HG03342 (cell line): ENCODE data around the gene PTGFRN.

Experiments
- ATAC-seq: cut with Tn5 transposase; IDR thresholded peaks from one replicate; pipeline ENCODE4 v1.9.1; 2021; ENCODE audit warnings: mild to moderate bottlenecking, moderate library complexity; ENCODE audit not compliant: unreplicated experiment

PTGFRN gene

GRCh38 chr1:116887212-116887611, 22.5 kb upstream of the PTGFRN start:
- no peak for ATAC-seq

- ATAC-seq = no peak
Observed at GRCh38 chr1:116889380-116889779, 20.3 kb upstream of the PTGFRN start.

- no peak for ATAC-seq
Observed at GRCh38 chr1:116891396-116892079, 18.2 kb upstream of the PTGFRN start.

- no peak for ATAC-seq
Observed at GRCh38 chr1:116895073-116895472, 14.6 kb upstream of the PTGFRN start.

GRCh38 chr1:116899529-116899928, 10.2 kb upstream of the PTGFRN start:
- ATAC-seq = no peak

GRCh38 chr1:116900471-116901365, 9.0 kb upstream of the PTGFRN start:
- ATAC-seq = no peak

- ATAC-seq = no peak
Observed at GRCh38 chr1:116902027-116902426, 7.7 kb upstream of the PTGFRN start.

GRCh38 chr1:116902723-116903383, 6.9 kb upstream of the PTGFRN start:
- no peak for ATAC-seq

GRCh38 chr1:116904791-116905320, 4.9 kb upstream of the PTGFRN start:
- no peak for ATAC-seq

GRCh38 chr1:116906812-116907211, 2.9 kb upstream of the PTGFRN start:
- ATAC-seq = no peak

GRCh38 chr1:116907351-116907750, 2.4 kb upstream of the PTGFRN start:
- no peak for ATAC-seq

- no peak for ATAC-seq
Observed at GRCh38 chr1:116908266-116908665, 1.4 kb upstream of the PTGFRN start.

GRCh38 chr1:116908820-116909511, 750 bp upstream of the PTGFRN start:
- no peak for ATAC-seq

GRCh38 chr1:116910379-116911187, 867 bp downstream of the PTGFRN start:
- ATAC-seq = no peak

- no peak for ATAC-seq
Observed at GRCh38 chr1:116911188-116911553, 1.5 kb downstream of the PTGFRN start.

- no peak for ATAC-seq
Observed at GRCh38 chr1:116911779-116912469, 2.2 kb downstream of the PTGFRN start.

GRCh38 chr1:116912846-116913245, 3.1 kb downstream of the PTGFRN start:
- ATAC-seq = no peak

GRCh38 chr1:116913941-116914340, 4.2 kb downstream of the PTGFRN start:
- ATAC-seq = no peak

- no peak for ATAC-seq
Observed at GRCh38 chr1:116914667-116915066, 5.0 kb downstream of the PTGFRN start.
